ENCODE measurements around the gene KLHDC1.
"Not testable (repeated sequence)": the region's sequence is repeated elsewhere in the genome, so short reads cannot be mapped to it uniquely, and the experiment has no call there.

The KLHDC1 gene

DNA sequence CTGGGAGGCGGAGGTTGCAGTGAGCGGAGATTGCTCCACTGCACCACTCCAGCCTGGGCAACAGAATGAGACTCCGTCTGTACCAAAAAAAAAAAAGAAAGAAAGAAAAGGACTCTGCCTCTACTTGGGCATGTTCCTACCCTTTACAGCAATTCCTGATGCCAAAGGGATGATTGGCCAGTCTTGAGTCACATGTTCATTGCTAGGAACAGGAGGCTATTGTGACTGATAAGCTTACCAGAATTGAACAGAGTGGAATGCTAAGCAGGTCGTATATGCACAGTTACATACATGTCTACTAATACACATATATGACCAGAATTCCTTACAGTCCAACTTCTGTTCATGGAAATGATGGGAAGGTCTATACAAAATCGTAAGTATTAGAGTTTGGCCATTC, 34.3 kb downstream of the KLHDC1 start:
- DNase-seq: no peak

GRCh38 chr14:49732896-49733295, 40.0 kb downstream of the KLHDC1 start:
- no peak for DNase-seq

DNA sequence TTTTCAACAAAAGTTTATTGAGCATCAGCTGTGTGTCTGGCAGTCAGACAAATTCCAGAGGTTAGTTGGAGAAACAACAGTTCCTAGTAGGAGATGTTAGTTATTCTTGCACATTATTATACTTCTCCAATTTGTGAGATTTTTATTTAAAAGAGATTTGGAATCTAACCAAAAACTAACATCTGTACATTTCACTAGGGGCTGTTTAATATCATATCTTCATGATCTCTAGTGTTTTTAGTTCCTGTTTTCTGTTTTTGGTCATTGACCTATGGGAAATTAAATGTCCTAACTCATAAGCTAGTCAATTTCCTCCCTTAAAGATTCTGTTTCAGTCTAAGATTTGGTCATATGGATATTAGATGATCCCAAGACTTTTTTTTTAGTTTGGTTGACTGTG, 40.9 kb downstream of the KLHDC1 start:
- no peak for DNase-seq

GRCh38 chr14:49735669-49736068, 42.7 kb downstream of the KLHDC1 start:
- DNase-seq: not testable (repeated sequence)

DNA sequence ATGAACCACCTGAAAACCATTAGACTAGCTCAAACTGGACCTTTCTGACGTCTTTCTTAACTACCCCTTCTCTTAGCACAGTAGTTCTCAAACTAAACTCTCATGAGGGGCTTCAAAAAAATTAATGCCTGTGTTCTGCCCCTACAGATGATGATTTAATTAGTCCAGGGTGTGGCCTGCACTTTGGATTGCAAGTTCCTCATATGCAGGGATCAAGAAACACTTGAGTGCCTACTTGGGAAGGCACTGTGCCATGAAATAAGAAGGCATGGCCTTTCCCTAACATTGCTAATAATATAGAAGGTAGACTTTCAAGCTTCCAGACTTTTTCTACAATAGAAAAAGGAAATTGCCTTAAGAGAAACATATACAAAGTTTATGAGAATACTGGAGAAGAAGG, 52.3 kb downstream of the KLHDC1 start:
- no peak for DNase-seq

DNA sequence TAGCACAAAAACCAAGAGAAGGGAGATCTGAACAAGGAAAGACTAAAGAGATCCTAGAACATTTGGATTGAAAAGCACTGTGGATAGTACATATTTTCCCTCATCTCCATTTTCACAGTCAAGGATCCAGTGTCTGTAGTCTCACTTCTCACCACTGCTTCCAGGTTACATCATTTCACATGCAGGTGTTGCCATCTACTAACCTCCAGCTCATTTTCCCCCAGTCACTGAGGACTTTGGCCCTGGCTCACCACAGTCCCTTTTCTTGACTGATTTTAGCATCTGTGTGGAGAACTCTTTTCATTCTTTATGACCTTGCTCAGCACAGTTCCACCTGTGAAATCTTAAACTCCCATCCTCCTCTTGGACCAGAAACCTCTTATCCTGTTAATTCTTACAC, 53.6 kb downstream of the KLHDC1 start:
- DNase-seq: not testable (repeated sequence)

GRCh38 chr14:49754570-49755097, 61.7 kb downstream of the KLHDC1 start:
- no peak for DNase-seq

DNA sequence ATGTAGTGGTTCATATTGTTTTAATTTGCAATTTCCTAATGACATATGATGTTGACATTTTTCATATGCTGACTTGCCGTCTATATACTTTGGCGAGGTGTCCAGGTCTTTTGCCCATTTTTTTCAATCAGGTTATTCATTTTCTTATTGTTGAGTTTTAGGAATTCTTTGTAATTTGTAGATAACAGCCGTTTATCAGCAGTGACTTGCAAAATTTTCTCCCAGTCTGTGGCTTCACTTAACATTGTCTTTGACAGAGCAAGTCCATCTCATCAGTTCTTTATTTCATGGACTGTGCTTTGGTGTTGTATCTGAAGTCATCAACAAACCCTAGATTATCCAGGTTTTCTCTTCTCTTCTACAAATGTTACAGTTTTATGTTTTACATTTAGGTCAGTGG, 62.5 kb downstream of the KLHDC1 start:
- DNase-seq: no peak

DNA sequence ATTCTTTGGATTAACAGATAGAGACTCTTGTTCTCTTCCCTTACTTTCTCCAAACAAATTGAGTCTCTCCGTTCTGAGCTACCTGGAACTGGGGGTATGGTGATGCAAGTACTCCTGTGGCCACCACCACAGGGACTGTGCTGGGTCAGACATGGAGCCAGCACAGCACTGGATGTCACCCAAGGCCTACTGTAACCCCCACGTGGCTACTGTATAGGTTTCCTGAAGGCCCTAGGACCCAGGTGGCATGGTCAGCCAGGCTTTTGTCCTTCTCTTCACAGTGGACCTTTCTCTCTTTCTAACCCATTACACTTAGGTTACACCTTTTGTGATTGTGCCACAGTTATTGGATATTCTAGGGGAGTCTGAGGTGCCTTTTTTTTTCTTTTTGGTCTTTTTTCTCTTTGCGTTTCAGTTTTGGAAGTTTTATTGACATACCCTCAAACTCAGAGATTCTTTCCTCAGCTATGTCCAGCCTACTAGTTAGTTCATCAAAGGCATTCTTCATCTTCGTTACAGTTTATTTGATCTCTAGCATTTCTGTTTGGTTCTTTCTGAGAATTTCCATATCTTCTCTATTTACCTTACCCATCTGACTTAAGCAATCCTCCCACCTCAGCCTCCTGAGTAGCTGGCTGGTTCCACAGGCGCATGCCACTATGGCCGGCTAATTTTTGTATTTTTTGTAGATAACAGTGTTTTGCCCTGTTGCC, 69.1 kb downstream of the KLHDC1 start:
- no peak for DNase-seq

GRCh38 chr14:49766839-49767238, 73.9 kb downstream of the KLHDC1 start:
- DNase-seq: no peak

DNA sequence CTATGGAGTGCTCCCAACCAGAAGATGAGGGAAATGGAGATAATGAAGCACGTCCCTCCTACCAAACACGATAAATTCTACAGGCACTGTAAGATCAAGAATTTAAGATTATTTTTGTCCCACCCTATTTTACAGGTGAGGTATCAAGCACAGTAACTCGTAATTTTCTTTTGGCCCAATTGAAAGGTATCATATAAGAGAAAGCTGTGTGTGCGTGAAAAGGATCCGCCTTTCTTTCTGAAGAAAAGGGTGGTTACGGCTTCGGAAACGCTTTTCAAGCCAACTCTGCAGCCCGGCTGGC, 74.3 kb downstream of the KLHDC1 start:
- DNase-seq: no peak

- DNase-seq: peak; percentile 74
Observed at GRCh38 chr14:49767571-49768300, 74.8 kb downstream of the KLHDC1 start, which contains the start of gene KLHDC2. Gene KLHDC2, plus strand, starts transcription at chr14:49768153. Its CDS starts 316 bp downstream, at chr14:49768469.

- no peak for DNase-seq
Observed at GRCh38 chr14:49768301-49769121, 75.6 kb downstream of the KLHDC1 start.

DNA sequence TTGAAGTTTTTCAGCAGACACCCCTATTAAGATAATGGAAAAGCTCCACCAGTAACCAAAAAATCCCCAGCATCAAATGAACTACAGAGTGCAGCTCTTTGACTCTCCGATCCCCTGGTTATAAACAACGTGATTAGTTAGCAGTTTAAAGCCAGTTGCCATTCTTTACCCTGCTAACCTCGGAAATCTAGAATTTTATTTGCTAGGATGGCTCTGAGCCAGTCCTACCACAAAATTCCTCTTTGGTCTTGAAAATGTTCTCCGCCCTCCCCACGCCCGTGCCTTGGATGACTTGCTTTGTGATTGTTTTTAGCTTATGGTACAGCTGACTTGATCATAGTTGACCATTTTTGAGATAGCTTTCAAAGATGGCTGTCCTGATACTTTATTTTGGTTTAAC, 76.3 kb downstream of the KLHDC1 start:
- no peak for DNase-seq

GRCh38 chr14:49769581-49770211, 76.8 kb downstream of the KLHDC1 start:
- DNase-seq: no peak

GRCh38 chr14:49770212-49770817, 77.4 kb downstream of the KLHDC1 start:
- DNase-seq: no peak

- DNase-seq: not testable (repeated sequence)
Observed at GRCh38 chr14:49771691-49772090, 78.8 kb downstream of the KLHDC1 start.

GRCh38 chr14:49774106-49774505, 81.2 kb downstream of the KLHDC1 start:
- DNase-seq: no peak

DNA sequence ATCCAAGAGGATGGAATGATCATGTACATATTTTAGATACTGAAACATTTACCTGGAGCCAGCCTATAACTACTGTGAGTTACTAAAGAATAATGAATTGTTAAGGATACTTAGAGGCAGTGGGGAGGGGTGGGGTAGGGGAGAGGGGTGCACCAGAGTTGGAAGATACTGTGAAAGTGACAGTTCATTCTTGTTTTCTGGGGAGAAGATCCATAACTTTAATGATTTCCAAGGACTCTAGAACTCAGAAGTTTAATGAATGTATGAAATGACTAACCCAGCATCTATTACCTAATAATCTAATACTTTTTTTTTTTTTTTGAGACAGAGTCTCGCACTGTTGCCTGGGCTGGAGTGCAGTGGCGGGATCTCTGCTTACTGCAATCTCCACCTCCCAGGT, 85.5 kb downstream of the KLHDC1 start:
- DNase-seq: no peak

DNA sequence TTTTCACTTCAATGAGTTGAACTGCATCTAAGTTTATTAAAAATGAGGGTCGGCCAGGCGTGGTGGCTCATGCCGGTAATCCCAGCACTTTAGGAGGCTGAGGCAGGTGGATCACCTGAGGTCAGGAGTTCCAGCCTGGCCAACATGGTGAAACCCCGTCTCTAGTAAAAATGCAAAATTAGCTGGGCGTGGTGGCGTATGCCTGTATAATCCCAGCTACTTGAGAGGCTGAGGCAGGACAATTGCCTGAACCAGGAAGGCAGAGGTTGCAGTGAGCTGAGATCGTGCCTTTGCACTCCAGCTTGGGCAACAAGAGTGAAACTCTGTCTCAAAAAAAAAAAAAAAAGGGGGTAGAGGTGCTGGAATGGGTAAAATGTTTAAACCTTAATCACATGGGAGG, 88.1 kb downstream of the KLHDC1 start:
- DNase-seq: not testable (repeated sequence)

GRCh38 chr14:49783394-49784014, 90.6 kb downstream of the KLHDC1 start:
- DNase-seq: no peak

- DNase-seq: no peak
Observed at GRCh38 chr14:49786315-49786714, 93.4 kb downstream of the KLHDC1 start.
